ENCODE data around the gene CEMP1.
"Not testable (repeated sequence)": the region's sequence is repeated elsewhere in the genome, so short reads cannot be mapped to it uniquely, and the experiment has no call there.

CEMP1 gene

GRCh38 chr16:2531371-2531695 is at the start of gene CEMP1:
TSS of gene CEMP1 (minus strand) at chr16:2531408. CDS start at chr16:2531073, 335 bp downstream.
- DNase-seq, result no peak

GRCh38 chr16:2580818-2581217 is 49.6 kb upstream of the CEMP1 start:
- not testable (repeated sequence) for DNase-seq

- not testable (repeated sequence) for DNase-seq
Measured at GRCh38 chr16:2580143-2580542, 48.9 kb upstream of the CEMP1 start.

- DNase-seq, result not testable (repeated sequence)
Measured at GRCh38 chr16:2578905-2579304, 47.7 kb upstream of the CEMP1 start.

- DNase-seq, result not testable (repeated sequence)
Measured at GRCh38 chr16:2577044-2577443, 45.8 kb upstream of the CEMP1 start.

GRCh38 chr16:2575839-2576238 is 44.6 kb upstream of the CEMP1 start:
- not testable (repeated sequence) for DNase-seq

- not testable (repeated sequence) for DNase-seq
Measured at GRCh38 chr16:2572704-2573103, 41.5 kb upstream of the CEMP1 start.

- DNase-seq, result not testable (repeated sequence)
Measured at GRCh38 chr16:2568573-2568972, 37.4 kb upstream of the CEMP1 start.

- DNase-seq, result not testable (repeated sequence)
Measured at GRCh38 chr16:2567506-2567905, 36.3 kb upstream of the CEMP1 start.

GRCh38 chr16:2560798-2561133 is 29.6 kb upstream of the CEMP1 start:
- DNase-seq, result not testable (repeated sequence)

- DNase-seq, result not testable (repeated sequence)
Measured at GRCh38 chr16:2560131-2560797, 29.1 kb upstream of the CEMP1 start.

GRCh38 chr16:2557150-2557549 is 25.9 kb upstream of the CEMP1 start:
- not testable (repeated sequence) for DNase-seq

- DNase-seq, result not testable (repeated sequence)
Measured at GRCh38 chr16:2554709-2555425, 23.7 kb upstream of the CEMP1 start.

- peak; percentile 1 for DNase-seq
Measured at GRCh38 chr16:2551420-2551889, 20.2 kb upstream of the CEMP1 start.

- DNase-seq, result not testable (repeated sequence)
Measured at GRCh38 chr16:2550283-2550878, 19.2 kb upstream of the CEMP1 start.

GRCh38 chr16:2543771-2544170 is 12.6 kb upstream of the CEMP1 start:
- DNase-seq, result not testable (repeated sequence)

- not testable (repeated sequence) for DNase-seq
Measured at GRCh38 chr16:2541409-2541808, 10.2 kb upstream of the CEMP1 start.

GRCh38 chr16:2540912-2541311 is 9.7 kb upstream of the CEMP1 start:
- not testable (repeated sequence) for DNase-seq

GRCh38 chr16:2539845-2540458 is 8.7 kb upstream of the CEMP1 start:
- DNase-seq, result not testable (repeated sequence)

- DNase-seq, result not testable (repeated sequence)
Measured at GRCh38 chr16:2539192-2539844, 8.1 kb upstream of the CEMP1 start.

GRCh38 chr16:2537451-2538379 is 6.5 kb upstream of the CEMP1 start, which contains the start of gene PDPK1:
TSS of gene PDPK1 (plus strand) at chr16:2538021. CDS start at chr16:2538113, 92 bp downstream.
- DNase-seq, result peak; percentile 91

- DNase-seq, result no peak
Measured at GRCh38 chr16:2535625-2536013, 4.4 kb upstream of the CEMP1 start.
